Liver (tissue), 9 donors: Measurements from ENCODE around the gene KHNYN. TPM values are rescaled to one million over a fixed set of nuclear protein-coding genes. Genes with fewer than 3 reads are reported as not detected.
"Not testable (repeated sequence)": the region's sequence is repeated elsewhere in the genome, so short reads cannot be mapped to it uniquely, and the experiment has no call there.

Experiments used
- DNase-seq: peaks from one replicate; pipeline ENCODE4 v3.0.0-alpha.2; 2017; ENCODE audit warnings: low spot score
- H3K27ac ChIP-seq, 2 donors: one replicate each; pipeline ENCODE4 v1.7.0; 2013; ENCODE audit warnings: inconsistent platforms in 2 of 2, low read length in 2 of 2, control low read depth in 1 of 2, low read depth in 1 of 2, mild to moderate bottlenecking in 1 of 2
- H3K27me3 ChIP-seq, 4 donors: one replicate each; pipeline versions ENCODE4 v1.6.1 to v1.7.0; 2013; ENCODE audit warnings: low read length in 3 of 4, inconsistent platforms in 1 of 4, mild to moderate bottlenecking in 1 of 4, moderate library complexity in 1 of 4; ENCODE audit not compliant: control insufficient read depth in 4 of 4, insufficient read depth in 4 of 4
- H3K36me3 ChIP-seq, 4 donors: one replicate each; pipeline versions ENCODE4 v1.6.1 to v1.7.0; 2013; ENCODE audit warnings: low read length in 3 of 4, mild to moderate bottlenecking in 3 of 4, low read depth in 1 of 4, moderate library complexity in 1 of 4; ENCODE audit not compliant: control insufficient read depth in 4 of 4, insufficient read depth in 3 of 4
- H3K4me1 ChIP-seq, 4 donors: one replicate each; pipeline versions ENCODE4 v1.6.1 to v1.7.0; 2013; ENCODE audit warnings: low read length in 3 of 4, mild to moderate bottlenecking in 3 of 4, moderate library complexity in 1 of 4; ENCODE audit not compliant: control insufficient read depth in 4 of 4, insufficient read depth in 4 of 4
- H3K4me3 ChIP-seq, 3 donors: one replicate each; pipeline versions ENCODE4 v1.6.1 to v1.7.0; 2013; ENCODE audit warnings: low read length in 3 of 3, control low read depth in 1 of 3, low read depth in 1 of 3, mild to moderate bottlenecking in 1 of 3
- H3K9ac ChIP-seq, 2 donors: one replicate each; pipeline ENCODE4 v1.7.0; 2013; ENCODE audit warnings: low read length in 2 of 2, mild to moderate bottlenecking in 2 of 2, moderate library complexity in 2 of 2, control low read depth in 1 of 2, low read depth in 1 of 2
- H3K9me3 ChIP-seq, 4 donors: one replicate each; pipeline versions ENCODE4 v1.6.1 to v1.7.0; 2013; ENCODE audit warnings: low read length in 3 of 4; ENCODE audit not compliant: control insufficient read depth in 4 of 4
- EGR1 ChIP-seq, 2 donors: IDR thresholded peaks; 2 replicates each; pipeline ENCODE4 v1.6.1; 2016 to 2018; ENCODE audit warnings: antibody characterized with exemption in 2 of 2, low read depth in 2 of 2
- FOXA1 ChIP-seq: IDR thresholded peaks from 2 replicates; pipeline ENCODE4 v1.6.1; 2016; ENCODE audit warnings: antibody characterized with exemption
- FOXA2 ChIP-seq: IDR thresholded peaks from 2 replicates; pipeline ENCODE4 v1.6.1; 2016; ENCODE audit warnings: antibody characterized with exemption
- HNF4A ChIP-seq, 2 donors: conservative IDR thresholded peaks; 2 replicates each; pipeline ENCODE4 v1.6.1; 2016; ENCODE audit warnings: antibody characterized with exemption in 2 of 2, mild to moderate bottlenecking in 2 of 2
- JUND ChIP-seq, 2 donors: IDR thresholded peaks; 2 replicates each; pipeline ENCODE4 v1.6.1; 2016; ENCODE audit warnings: antibody characterized with exemption in 2 of 2
- MAX ChIP-seq: IDR thresholded peaks from 2 replicates; pipeline ENCODE4 v1.6.1; 2016; ENCODE audit warnings: antibody characterized with exemption
- NR2F2 ChIP-seq: IDR thresholded peaks from 2 replicates; pipeline ENCODE4 v1.6.1; 2016; ENCODE audit warnings: antibody characterized with exemption
- RAD21 ChIP-seq, 2 donors: IDR thresholded peaks; 2 replicates each; pipeline ENCODE4 v1.6.1; 2016; ENCODE audit warnings: antibody characterized with exemption in 2 of 2, mild to moderate bottlenecking in 2 of 2
- REST ChIP-seq: IDR thresholded peaks from 2 replicates; pipeline ENCODE4 v1.6.1; 2016; ENCODE audit warnings: antibody characterized with exemption, mild to moderate bottlenecking
- TAF1 ChIP-seq: conservative IDR thresholded peaks from 2 replicates; pipeline ENCODE4 v1.6.1; 2016; ENCODE audit warnings: antibody characterized with exemption, mild to moderate bottlenecking
- YY1 ChIP-seq: IDR thresholded peaks from 2 replicates; pipeline ENCODE4 v1.6.1; 2016; ENCODE audit warnings: antibody characterized with exemption, mild to moderate bottlenecking
- ZBTB33 ChIP-seq: IDR thresholded peaks from 2 replicates; pipeline ENCODE4 v1.6.1; 2016; ENCODE audit warnings: antibody characterized with exemption
- WGBS: extraction: QIAGEN DNeasy Blood & Tissue Kit; methylation state at CpG from one replicate; pipeline ENCODE4 v1.1.7; 2013; 5-methylcytosine and 5-hydroxymethylcytosine counted together
- polyA plus RNA-seq, 2 donors: library from polyadenylated mRNA; stranded (reverse) in 1 of 2; unstranded in 1 of 2; fragments of 200-250 nt in 1 of 2; fragments of >200 nt in 1 of 2; fragmentation: Nextera tagmentation in 1 of 2; extraction: Ambion mirVana in 1 of 2; gene quantifications; one replicate each; pipeline versions ENCODE4 v1.2.1 to v1.2.3, GENCODE V29; 2013 to 2015
- total RNA-seq, 2 donors: library from RNA; depleted of rRNA; stranded (reverse); fragments of >200 nt; gene quantifications; one replicate each; pipeline ENCODE4 v1.2.3, GENCODE V29; 2014
- donor health status: healthy.
- donor health status: healthy.
- donor health status: healthy.
- donor health status: healthy.
- donor health status: healthy.

Gene KHNYN
- total and polyA plus RNA-seq, 4 donors = 3.0 to 40.3 (median 24.6) TPM

- no peaks in the 10 kb centered on the region for H3K9me3 ChIP-seq
- H3K36me3 ChIP-seq = no peaks in the 10 kb centered on the region
- H3K4me3 ChIP-seq = no peak overlapping the region
- no peak for DNase-seq
- peaks cover 2 to 9% (median 8%) of the 10 kb centered on the region in 4 donors for H3K4me1 ChIP-seq
- WGBS = 90% methylated on average over 2 of the region's 2 CpGs
- peak overlapping the region in 1 of 2 donors; percentile 8 for H3K27ac ChIP-seq
- TF ChIP-seq FOXA1 (no peak), TAF1 (no peak)
- no peak overlapping the region for H3K9ac ChIP-seq
- H3K27me3 ChIP-seq = no peaks in the 10 kb centered on the region
Observed at GRCh38 chr14:24387009-24387345, 42.8 kb upstream of the KHNYN start.

GRCh38 chr14:24387579-24387978, 42.2 kb upstream of the KHNYN start:
- 90% methylated on average over 5 of the region's 5 CpGs for WGBS
- not testable (repeated sequence) for DNase-seq, H3K36me3 ChIP-seq, H3K27ac ChIP-seq, H3K9ac ChIP-seq, H3K9me3 ChIP-seq, H3K27me3 ChIP-seq, H3K4me3 ChIP-seq
- peaks cover 2 to 14% (median 10%) of the 10 kb centered on the region in 4 donors for H3K4me1 ChIP-seq

GRCh38 chr14:24388474-24389179, 41.1 kb upstream of the KHNYN start:
- H3K9ac ChIP-seq = no peak overlapping the region
- no peaks in the 10 kb centered on the region for H3K36me3 ChIP-seq
- WGBS = 71% methylated on average over 2 of the region's 2 CpGs
- H3K27ac ChIP-seq = no peak overlapping the region
- peaks cover 2 to 16% (median 10%) of the 10 kb centered on the region in 4 donors for H3K4me1 ChIP-seq
- H3K27me3 ChIP-seq = no peaks in the 10 kb centered on the region
- no peak overlapping the region for H3K4me3 ChIP-seq
- TF ChIP-seq NR2F2 = no peak
- TF ChIP-seq ZBTB33 = no peak
- no peak for TF ChIP-seq YY1
- TF ChIP-seq FOXA1 = no peak
- no peak for TF ChIP-seq REST
- TF ChIP-seq JUND (IDR thresholded peaks at IDR 0.05) = no peak
- TF ChIP-seq HNF4A (conservative IDR thresholded peaks at IDR 0.05) = no peak
- no peak for TF ChIP-seq EGR1 (IDR thresholded peaks at IDR 0.05; ENCODE audit: low read depth in 2 of 2)
- no peak for TF ChIP-seq RAD21 (IDR thresholded peaks at IDR 0.05)
- TF ChIP-seq FOXA2 = no peak
- no peak for TF ChIP-seq MAX
- no peaks in the 10 kb centered on the region for H3K9me3 ChIP-seq
- DNase-seq = no peak
